Heart left ventricle (tissue), 16 donors: ENCODE measurements around the gene EIF2S2. TPM values are rescaled to one million over a fixed set of nuclear protein-coding genes. Genes with fewer than 3 reads are reported as not detected.

Experiments used
- ATAC-seq, 4 donors: fragments of 200-7000 bp; cut with Tn5 transposase; one replicate each; pipeline ENCODE4 v1.9.1; 2020 to 2022; ENCODE audit warnings: moderate library complexity in 4 of 4, mild to moderate bottlenecking in 3 of 4, moderate number of reproducible peaks in 1 of 4
- DNase-seq, 5 donors: peaks; one replicate each; pipeline ENCODE4 v3.0.0-alpha.2; 2020
- H3K27ac ChIP-seq, 12 donors: fragments of 200-600 bp; sonication (generic) in 4 of 12; one replicate each; pipeline versions ENCODE4 v1.5.0 to v1.8.0; 2016 to 2022; ENCODE audit warnings: mild to moderate bottlenecking in 2 of 12
- H3K27me3 ChIP-seq, 9 donors: fragments of 200-600 bp; sonication (generic) in 2 of 9; one replicate each; pipeline versions ENCODE4 v1.5.1 to v1.8.0; 2016 to 2022; ENCODE audit warnings: mild to moderate bottlenecking in 3 of 9
- H3K36me3 ChIP-seq, 9 donors: fragments of 200-600 bp; sonication (generic) in 2 of 9; one replicate each; pipeline versions ENCODE4 v1.5.0 to v1.8.0; 2018 to 2022; ENCODE audit warnings: mild to moderate bottlenecking in 2 of 9
- H3K4me1 ChIP-seq, 12 donors: fragments of 200-600 bp; sonication (generic) in 4 of 12; one replicate each; pipeline versions ENCODE4 v1.5.0 to v1.8.0; 2016 to 2022; ENCODE audit warnings: mild to moderate bottlenecking in 3 of 12
- H3K4me3 ChIP-seq, 12 donors: fragments of 200-600 bp; sonication (generic) in 4 of 12; one replicate each; pipeline versions ENCODE4 v1.5.0 to v1.8.0; 2017 to 2022; ENCODE audit warnings: mild to moderate bottlenecking in 9 of 12, moderate library complexity in 4 of 12
- H3K9me3 ChIP-seq, 12 donors: fragments of 200-600 bp; sonication (generic) in 4 of 12; one replicate each; pipeline versions ENCODE4 v1.5.0 to v1.8.0; 2016 to 2022; ENCODE audit warnings: mild to moderate bottlenecking in 1 of 12
- CTCF ChIP-seq, 12 donors: fragments of 200-600 bp; sonication (generic) in 4 of 12; IDR thresholded peaks; one replicate each; pipeline versions ENCODE4 v1.5.0 to v1.8.0; 2018 to 2022; ENCODE audit warnings: antibody characterized with exemption in 12 of 12, mild to moderate bottlenecking in 5 of 12
- POLR2A ChIP-seq, 2 donors: fragments of 450-650 bp; IDR thresholded peaks; one replicate each; pipeline ENCODE4 v1.6.1; 2017; ENCODE audit warnings: antibody characterized with exemption in 2 of 2, mild to moderate bottlenecking in 2 of 2, moderate library complexity in 2 of 2
- WGBS, 4 donors: extraction: QIAGEN DNeasy Blood & Tissue Kit in 2 of 4; methylation state at CpG; one replicate each; pipeline versions ENCODE4 v1.1.5 to v1.1.7; 2013 to 2018; 5-methylcytosine and 5-hydroxymethylcytosine counted together
- intact Hi-C, 10 donors: fragments of 100-400 bp; cut with DNase I; formaldehyde crosslinking; loops; one replicate each; pipeline versions ENCODE4 v1.11.1 to v1.14.2; 2022
- polyA plus RNA-seq, 2 donors: library from polyadenylated mRNA; stranded (reverse); fragments of 200-250 nt; gene quantifications; one replicate each; pipeline ENCODE4 v1.2.3, GENCODE V29; 2013
- total RNA-seq, 9 donors: library from RNA; depleted of rRNA in 2 of 9; stranded (reverse); fragments of >200 nt in 2 of 9; fragmentation: NEBNext Ultra II Directional in 3 of 9; extraction: Animal tissue kit (Norgen Biotek cat#: 25700) in 3 of 9; gene quantifications; one replicate each; pipeline versions ENCODE4 v1.1.0 to v1.2.4, GENCODE V29; 2016 to 2023
- donor health status: ischemic (EF 13 %, LVEDD 7.1; RV severe dilation, severe dysfunction).
- donor health status: healthy with polysubstance abuse.
- donor health status: DM: no; HTN: yes; CAD: no.
- donor health status: DM: no; HTN: no; CAD: no.
- donor health status: ischemic (EF 25% LVEDD 6.9; RV normal size, moderate dysfunction).
- donor health status: ischemic (EF 25% LVEDD 5.7; RV mildly dilated, moderate dysfunction).
- donor health status: healthy.
- donor health status: DM: yes; HTN: yes; CAD: no.
- donor health status: ischemic (EF 35%, LVEDD 5.7; RV mildly dilated, moderate dysfunction).
- donor health status: nonischemic (EF 11% LVEDD 7.7; RV severe dilation, severe dysfunction).
- donor health status: DM: yes; HTN: yes; CAD: no.
- donor health status: PGD.
- donor health status: ischemic (EF 29% LVEDD 5.4; RV normal size, mild dysfunction).
- donor health status: nonischemic (EF 23%, LVEDD 6.1; RV moderate dilation, normal function).

Gene EIF2S2
- total and polyA plus RNA-seq, 11 donors, result 25.8 to 81.7 (median 40.9) TPM

- intact Hi-C loops, result loop anchor here in 2 of 10 donors (5.0 to 10.0 kb wide), 2 partner anchors 50 to 52 kb away; partner anchors contain the start of gene RALY (in 1 of the 2)
- TF ChIP-seq CTCF (IDR thresholded peaks at IDR 0.05) (no peak), POLR2A (IDR thresholded peaks at IDR 0.05) (no peak)
- peaks cover 0 to 7% (median 0%) of the 10 kb centered on the region in 9 donors for H3K36me3 ChIP-seq
- no peak overlapping the region for H3K27ac ChIP-seq
- no peak for DNase-seq
- ATAC-seq, result no peak
- WGBS, 4 donors, result 97 to 98% (median 97%) methylated on average over 7 of the region's 7 CpGs
- no peaks in the 10 kb centered on the region for H3K9me3 ChIP-seq
- H3K4me1 ChIP-seq, result peaks cover 6 to 88% (median 71%) of the 10 kb centered on the region in 12 donors
- no peaks in the 10 kb centered on the region for H3K27me3 ChIP-seq
- no peak overlapping the region for H3K4me3 ChIP-seq
These were observed 64.9 kb downstream of the EIF2S2 start for GRCh38 chr20:34047010-34047687.

- 92 to 96% (median 96%) methylated on average over 5 of the region's 5 CpGs for WGBS, 4 donors
These were observed 65.9 kb downstream of the EIF2S2 start for GRCh38 chr20:34045930-34046725.

GRCh38 chr20:34045294-34045693, 66.7 kb downstream of the EIF2S2 start:
- Histone ChIP-seq H3K27ac (peak overlapping the region in 1 of 12 donors; percentile 2), H3K4me3 (no peak overlapping the region), H3K36me3 (peaks cover 0 to 7% (median 0%) of the 10 kb centered on the region in 9 donors), H3K9me3 (no peaks in the 10 kb centered on the region), H3K4me1 (peaks cover 0 to 88% (median 72%) of the 10 kb centered on the region in 12 donors), H3K27me3 (no peaks in the 10 kb centered on the region)
- ATAC-seq, result peak; percentile 50 to 77 (median 73)
- 0 to 6% (median 1%) methylated on average over 2 of the region's 2 CpGs for WGBS, 4 donors
- DNase-seq, result peak in 4 of 5 donors; percentile 51 to 67 (median 56)
- TF ChIP-seq CTCF (IDR thresholded peaks at IDR 0.05) (no peak), POLR2A (IDR thresholded peaks at IDR 0.05) (no peak)
- intact Hi-C loops, result loop anchor here in 3 of 10 donors (2.0 to 10.0 kb wide), 3 partner anchors 48 to 50 kb away; partner anchors contain the start of gene RALY (in 1 of the 3)

More at GRCh38 chr20:34045930-34046725, 65.9 kb downstream of the EIF2S2 start:
- ATAC-seq, result no peak
- Histone ChIP-seq H3K27me3 (no peaks in the 10 kb centered on the region), H3K27ac (no peak overlapping the region), H3K36me3 (peaks cover 0 to 7% (median 0%) of the 10 kb centered on the region in 9 donors), H3K4me1 (peaks cover 0 to 88% (median 72%) of the 10 kb centered on the region in 12 donors), H3K9me3 (no peaks in the 10 kb centered on the region), H3K4me3 (no peak overlapping the region)
- TF ChIP-seq CTCF (IDR thresholded peaks at IDR 0.05) (no peak), POLR2A (IDR thresholded peaks at IDR 0.05) (no peak)
- DNase-seq, result no peak
- intact Hi-C loops, result loop anchor here in 3 of 10 donors (2.0 to 10.0 kb wide), 3 partner anchors 49 to 51 kb away; partner anchors contain the start of gene RALY (in 1 of the 3)

DNA sequence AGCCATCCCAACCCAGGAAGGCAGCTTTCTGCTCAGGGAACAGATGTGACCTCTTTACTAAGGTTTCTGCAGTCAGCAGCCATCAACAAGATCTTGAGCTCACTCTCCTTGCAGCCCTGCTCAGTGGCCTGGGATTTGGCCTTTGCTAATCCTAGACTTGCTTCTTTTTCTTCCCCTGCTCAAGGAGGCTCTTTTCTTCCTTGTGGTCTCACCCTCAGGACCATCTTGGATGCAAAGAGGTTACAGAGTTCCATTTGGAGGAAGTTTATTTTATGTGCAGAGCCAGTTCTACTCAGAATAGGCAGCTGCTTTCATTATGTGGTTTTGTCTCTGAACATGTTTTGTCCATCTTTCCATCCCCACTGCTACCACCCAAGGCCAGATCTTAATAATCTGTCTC, 69.0 kb downstream of the EIF2S2 start:
- peaks cover 0 to 7% (median 0%) of the 10 kb centered on the region in 9 donors for H3K36me3 ChIP-seq
- intact Hi-C loops, result loop anchor here in 4 of 10 donors (5.0 to 10.0 kb wide), 3 partner anchors 46 to 51 kb away; partner anchors contain the start of gene RALY (in 3 of the 4)
- ATAC-seq, result no peak

More for the DNA sequence above, 69.0 kb downstream of the EIF2S2 start:
- Histone ChIP-seq H3K4me3 (no peak overlapping the region), H3K27me3 (no peaks in the 10 kb centered on the region), H3K4me1 (peaks cover 2 to 92% (median 80%) of the 10 kb centered on the region in 12 donors), H3K9me3 (no peaks in the 10 kb centered on the region), H3K27ac (peak overlapping the region in 3 of 12 donors; percentile 61 to 81 (median 72))
- DNase-seq, result no peak
- TF ChIP-seq CTCF (IDR thresholded peaks at IDR 0.05) (no peak), POLR2A (IDR thresholded peaks at IDR 0.05) (no peak)
